Gastroesophageal sphincter (tissue), 3 donors: ENCODE results near the gene MIER2.

Experiments
- EP300 ChIP-seq: sonication (generic); formaldehyde crosslinking; IDR thresholded peaks from one replicate; pipeline ENCODE4 v1.6.1; 2017; ENCODE audit warnings: antibody characterized with exemption, mild to moderate bottlenecking
- POLR2A ChIP-seq, 2 donors: fragments of 450-650 bp; IDR thresholded peaks; one replicate each; pipeline ENCODE4 v1.6.1; 2017; ENCODE audit warnings: antibody characterized with exemption in 2 of 2, mild to moderate bottlenecking in 2 of 2, moderate library complexity in 1 of 2
- POLR2AphosphoS5 ChIP-seq: sonication (generic); formaldehyde crosslinking; IDR thresholded peaks from one replicate; pipeline ENCODE4 v1.6.1; 2017; ENCODE audit warnings: antibody characterized with exemption
- TF ChIP-seq, protein P1 (sequence below), 4 experiments: fragments of 200-600 bp in 2 of 4; fragments of 450-650 bp in 2 of 4; sonication (generic) in 1 of 4; IDR thresholded peaks; one replicate each; pipeline ENCODE4 v1.5.1; 2017 to 2019; ENCODE audit warnings: antibody characterized with exemption in 4 of 4, mild to moderate bottlenecking in 2 of 4, moderate library complexity in 2 of 4

DNA sequence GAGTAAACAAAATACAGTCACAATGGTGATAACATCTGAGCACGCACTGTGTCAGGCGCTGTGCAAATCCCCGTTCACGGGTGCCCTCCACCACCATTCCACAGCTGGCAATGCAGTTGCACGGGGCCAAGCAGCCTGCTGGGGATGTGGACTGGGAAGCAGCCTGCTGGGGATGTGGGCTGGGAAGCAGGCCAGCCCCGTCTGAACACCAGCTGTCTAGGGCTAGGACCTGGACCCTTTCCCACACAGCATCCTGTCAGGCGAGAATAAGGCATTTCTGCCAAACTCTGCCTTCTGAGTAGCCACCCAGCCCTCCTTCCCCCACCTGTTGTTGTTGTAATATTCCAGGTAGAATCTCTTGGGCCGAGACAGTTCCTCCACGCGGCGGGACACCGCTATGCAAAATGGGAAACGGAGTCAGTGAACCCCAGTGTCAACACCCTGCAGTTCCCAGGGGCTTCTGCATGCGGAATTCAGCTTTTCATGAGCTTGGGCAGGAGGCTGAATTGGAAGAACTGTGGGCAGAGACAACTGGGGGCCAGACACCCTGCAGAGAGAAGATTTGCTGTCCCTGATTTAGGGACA, 27.8 kb upstream of the MIER2 start:
- TF ChIP-seq, protein P1, sequence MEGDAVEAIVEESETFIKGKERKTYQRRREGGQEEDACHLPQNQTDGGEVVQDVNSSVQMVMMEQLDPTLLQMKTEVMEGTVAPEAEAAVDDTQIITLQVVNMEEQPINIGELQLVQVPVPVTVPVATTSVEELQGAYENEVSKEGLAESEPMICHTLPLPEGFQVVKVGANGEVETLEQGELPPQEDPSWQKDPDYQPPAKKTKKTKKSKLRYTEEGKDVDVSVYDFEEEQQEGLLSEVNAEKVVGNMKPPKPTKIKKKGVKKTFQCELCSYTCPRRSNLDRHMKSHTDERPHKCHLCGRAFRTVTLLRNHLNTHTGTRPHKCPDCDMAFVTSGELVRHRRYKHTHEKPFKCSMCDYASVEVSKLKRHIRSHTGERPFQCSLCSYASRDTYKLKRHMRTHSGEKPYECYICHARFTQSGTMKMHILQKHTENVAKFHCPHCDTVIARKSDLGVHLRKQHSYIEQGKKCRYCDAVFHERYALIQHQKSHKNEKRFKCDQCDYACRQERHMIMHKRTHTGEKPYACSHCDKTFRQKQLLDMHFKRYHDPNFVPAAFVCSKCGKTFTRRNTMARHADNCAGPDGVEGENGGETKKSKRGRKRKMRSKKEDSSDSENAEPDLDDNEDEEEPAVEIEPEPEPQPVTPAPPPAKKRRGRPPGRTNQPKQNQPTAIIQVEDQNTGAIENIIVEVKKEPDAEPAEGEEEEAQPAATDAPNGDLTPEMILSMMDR (IDR thresholded peaks at IDR 0.05): no peak
- no peak for TF ChIP-seq POLR2AphosphoS5
- no peak for TF ChIP-seq POLR2A (IDR thresholded peaks at IDR 0.05)
- TF ChIP-seq EP300: no peak
